Activated naive CD8-positive, alpha-beta T cell treated with anti-CD3 and anti-CD28 coated beads, Interleukin-2, amount 50 U/mL, for 24 hours (primary cell): ENCODE data around the gene GRIN3B.
"Not testable (repeated sequence)": the region's sequence is repeated elsewhere in the genome, so short reads cannot be mapped to it uniquely, and the experiment has no call there.

Experiments
- ATAC-seq: fragments of 150-1000 bp; cut with Tn5 transposase; one replicate; pipeline ENCODE4 v1.10.0; 2021
- DNase-seq: peaks from one replicate; pipeline ENCODE4 v3.0.0; 2021
- H3K27ac Mint-ChIP-seq: one replicate; pipeline ENCODE4 v1.8.0; 2021; ENCODE audit warnings: mild to moderate bottlenecking, mixed read lengths
- H3K27me3 Mint-ChIP-seq: one replicate; pipeline ENCODE4 v1.8.0; 2021; ENCODE audit warnings: mixed read lengths
- H3K36me3 Mint-ChIP-seq: one replicate; pipeline ENCODE4 v1.8.0; 2021; ENCODE audit warnings: low read depth, mixed read lengths
- H3K4me1 Mint-ChIP-seq: one replicate; pipeline ENCODE4 v1.8.0; 2021; ENCODE audit warnings: mixed read lengths
- H3K4me3 Mint-ChIP-seq: one replicate; pipeline ENCODE4 v1.8.0; 2021; ENCODE audit warnings: mild to moderate bottlenecking, moderate library complexity, mixed read lengths
- H3K9me3 Mint-ChIP-seq: one replicate; pipeline ENCODE4 v1.8.0; 2021; ENCODE audit warnings: mixed read lengths

The GRIN3B gene

DNA sequence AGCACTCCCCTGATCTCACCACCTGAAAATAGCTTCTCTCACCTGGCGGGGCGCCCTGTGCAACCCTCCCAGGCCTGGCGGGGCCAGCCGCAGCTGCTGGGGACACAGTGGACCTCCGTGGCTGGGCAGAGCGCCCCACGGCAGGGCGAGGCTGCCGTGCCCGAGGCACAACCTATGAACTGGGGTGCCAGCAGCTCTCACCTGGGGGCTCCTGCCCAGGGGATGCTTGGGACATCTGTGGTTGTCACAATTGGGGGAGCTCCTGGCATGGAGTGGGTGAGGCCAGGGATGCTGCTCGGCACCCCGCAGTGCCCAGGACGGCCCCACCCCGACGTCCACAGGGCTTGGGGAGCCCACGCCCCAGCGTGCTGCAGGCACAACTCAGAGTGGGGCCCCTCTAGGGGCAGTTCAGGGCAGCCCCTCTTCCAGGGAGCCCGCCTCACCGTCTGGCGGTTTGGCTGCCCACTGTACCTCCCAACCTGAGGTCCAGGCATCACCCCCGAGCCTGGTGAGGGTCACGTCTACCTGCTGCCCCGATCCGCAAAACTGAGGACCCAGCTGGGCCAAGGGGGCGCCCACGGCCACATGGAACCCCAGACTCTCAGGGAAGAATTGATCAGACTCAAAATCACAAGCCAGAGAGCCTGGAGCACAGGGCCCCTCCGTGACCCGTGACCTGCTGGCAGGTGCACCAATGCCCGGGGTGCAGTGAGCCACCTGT, 15.0 kb downstream of the GRIN3B start:
- Mint-ChIP-seq H3K4me1 (peaks cover 34% of the 10 kb centered on the region), H3K36me3 (peaks cover 4% of the 10 kb centered on the region)

DNA sequence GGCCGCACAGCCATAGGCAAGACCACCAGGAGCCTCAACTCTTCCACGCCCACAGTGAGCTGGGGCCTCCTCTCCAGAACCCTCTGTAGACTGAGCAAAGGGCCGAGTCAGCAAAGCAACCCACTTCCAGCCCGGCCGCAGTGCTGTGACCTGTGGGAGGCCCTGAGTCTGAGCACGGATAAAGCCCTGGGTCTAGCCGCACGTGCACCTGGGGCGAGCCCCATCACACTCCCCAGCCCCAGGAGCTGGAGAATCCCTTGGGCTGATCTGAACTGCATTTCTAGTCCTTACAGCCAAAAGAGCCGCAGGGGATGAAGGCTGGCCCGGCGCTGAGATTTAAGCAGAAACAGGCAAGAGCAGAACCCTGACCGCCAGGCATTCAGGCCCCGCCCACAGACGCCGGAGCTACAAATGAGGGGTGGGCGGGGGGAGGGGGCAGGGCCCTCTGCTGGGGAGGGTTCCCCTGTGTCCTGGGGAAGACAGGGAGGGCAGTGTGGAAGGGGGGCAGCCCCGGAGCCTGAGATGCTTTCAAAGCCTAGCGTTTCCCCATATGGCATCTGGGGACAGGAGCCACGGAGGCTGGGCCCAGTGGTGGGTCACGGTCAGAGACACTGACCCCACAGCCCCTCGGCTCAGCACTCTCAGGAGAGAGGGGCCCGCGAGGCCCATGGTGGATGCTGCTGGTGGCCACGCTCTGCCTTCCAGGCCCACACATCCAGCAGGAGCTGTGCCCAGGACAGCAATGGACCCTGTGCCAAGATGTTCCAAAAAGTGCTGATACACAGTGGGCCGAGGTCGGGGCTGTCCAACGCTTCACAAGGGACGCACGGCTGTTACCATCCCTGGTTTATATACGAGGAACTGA, 15.8 kb downstream of the GRIN3B start:
- H3K27ac Mint-ChIP-seq, result no peak overlapping the region
- H3K36me3 Mint-ChIP-seq, result peaks cover 4% of the 10 kb centered on the region
- DNase-seq (no peak), ATAC-seq (no peak)
- H3K27me3 Mint-ChIP-seq, result no peaks in the 10 kb centered on the region
- H3K4me1 Mint-ChIP-seq, result peaks cover 35% of the 10 kb centered on the region
- no peak overlapping the region for H3K4me3 Mint-ChIP-seq
- no peaks in the 10 kb centered on the region for H3K9me3 Mint-ChIP-seq

More for the DNA sequence above, 15.0 kb downstream of the GRIN3B start:
- ATAC-seq, result no peak
- no peaks in the 10 kb centered on the region for H3K9me3 Mint-ChIP-seq
- no peak overlapping the region for H3K27ac Mint-ChIP-seq
- H3K4me3 Mint-ChIP-seq, result no peak overlapping the region
- no peak for DNase-seq
- no peaks in the 10 kb centered on the region for H3K27me3 Mint-ChIP-seq

DNA sequence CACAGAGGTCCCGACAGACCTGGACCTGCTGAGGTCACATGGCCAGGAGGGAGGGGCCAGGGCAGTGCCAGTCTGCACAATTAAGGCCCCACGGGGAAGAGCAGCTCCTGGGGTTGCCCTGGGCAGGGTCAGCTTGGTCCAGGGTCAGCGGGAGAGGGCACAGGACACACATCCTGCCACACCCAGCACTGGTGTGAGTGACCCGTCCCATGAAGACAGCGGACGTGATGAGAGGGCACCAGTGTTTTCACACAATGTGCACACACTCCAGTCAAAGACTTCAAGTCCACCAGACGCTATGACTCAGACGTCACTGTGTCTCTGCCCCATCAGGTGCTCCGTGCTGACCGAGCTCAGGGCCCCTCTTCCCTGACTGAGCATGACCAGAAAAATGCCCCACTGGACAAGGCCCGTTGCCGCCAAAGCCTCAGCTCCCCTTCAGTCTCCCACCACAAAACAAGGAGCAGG, 16.5 kb downstream of the GRIN3B start:
- Mint-ChIP-seq H3K4me1 (peaks cover 42% of the 10 kb centered on the region), H3K36me3 (peaks cover 7% of the 10 kb centered on the region), H3K27me3 (peaks cover 5% of the 10 kb centered on the region), H3K9me3 (no peaks in the 10 kb centered on the region), H3K4me3 (peak overlapping the region; percentile 34), H3K27ac (peak overlapping the region; percentile 59)
- DNase-seq (no peak), ATAC-seq (no peak)

DNA sequence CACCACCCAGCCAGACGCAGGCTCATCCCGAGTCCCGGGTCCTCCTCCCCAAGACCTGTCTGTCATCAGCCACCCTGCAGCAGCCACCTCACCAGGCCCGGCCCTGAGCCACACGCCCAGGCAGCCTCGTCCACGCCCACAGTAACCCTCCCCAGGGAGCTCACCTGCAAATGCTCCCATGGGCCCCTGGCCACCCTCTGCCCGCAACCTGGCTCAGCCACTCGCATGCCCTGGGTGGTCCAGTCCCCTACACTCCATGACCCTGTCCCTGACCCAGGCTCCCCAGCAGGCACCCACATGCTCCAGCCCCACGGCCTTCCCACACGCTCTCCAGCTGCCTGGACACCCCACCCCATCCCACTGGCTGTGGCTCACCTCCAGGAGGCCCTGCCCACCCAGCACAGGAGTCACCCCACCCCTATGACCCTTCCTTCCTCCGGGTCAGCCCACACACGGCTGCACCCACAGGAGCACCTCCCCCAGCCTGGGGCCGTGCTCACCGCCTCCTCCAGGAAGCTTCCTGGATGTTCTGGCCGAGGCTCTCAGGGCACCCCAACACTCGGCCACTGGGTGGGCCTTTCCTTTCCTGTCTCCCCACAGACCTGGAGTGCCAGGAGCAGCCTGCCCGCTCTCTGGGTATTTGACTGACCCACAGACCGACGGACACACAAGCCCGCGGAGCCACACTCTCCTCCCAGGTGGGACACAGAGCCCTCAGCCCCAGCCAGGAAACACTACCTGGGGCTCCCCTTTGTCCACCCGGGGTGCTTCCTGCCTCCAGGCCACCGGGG, 17.1 kb downstream of the GRIN3B start:
- peaks cover 5% of the 10 kb centered on the region for H3K27me3 Mint-ChIP-seq
- no peaks in the 10 kb centered on the region for H3K9me3 Mint-ChIP-seq
- H3K36me3 Mint-ChIP-seq, result peaks cover 7% of the 10 kb centered on the region
- H3K4me3 Mint-ChIP-seq, result peak overlapping the region; percentile 34
- peak overlapping the region; percentile 59 for H3K27ac Mint-ChIP-seq
- H3K4me1 Mint-ChIP-seq, result peaks cover 44% of the 10 kb centered on the region
- DNase-seq (no peak), ATAC-seq (no peak)

DNA sequence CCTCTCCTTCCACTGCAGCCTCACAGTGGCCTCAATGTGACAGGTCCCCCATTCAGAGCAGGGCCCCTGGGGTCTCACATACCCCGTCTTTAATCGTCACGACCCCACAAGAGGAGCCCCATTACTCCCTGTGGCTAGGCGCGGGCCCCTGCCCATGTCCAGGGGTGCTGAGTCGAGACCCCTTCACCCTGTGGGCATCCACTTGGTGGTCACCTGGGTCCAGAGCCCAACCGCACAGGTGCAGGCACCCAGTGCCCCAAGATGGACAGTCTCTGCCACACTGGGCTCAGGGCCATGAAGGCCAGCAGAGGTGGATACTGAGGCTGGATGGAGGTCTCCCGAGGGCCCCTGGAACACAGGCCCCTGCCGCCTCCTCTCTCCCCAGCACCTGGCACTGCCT, 17.7 kb downstream of the GRIN3B start:
- Mint-ChIP-seq H3K27ac (peak overlapping the region; percentile 59), H3K36me3 (peaks cover 7% of the 10 kb centered on the region), H3K4me3 (peak overlapping the region; percentile 38), H3K9me3 (no peaks in the 10 kb centered on the region), H3K4me1 (peaks cover 44% of the 10 kb centered on the region), H3K27me3 (peaks cover 5% of the 10 kb centered on the region)
- ATAC-seq (no peak), DNase-seq (no peak)

DNA sequence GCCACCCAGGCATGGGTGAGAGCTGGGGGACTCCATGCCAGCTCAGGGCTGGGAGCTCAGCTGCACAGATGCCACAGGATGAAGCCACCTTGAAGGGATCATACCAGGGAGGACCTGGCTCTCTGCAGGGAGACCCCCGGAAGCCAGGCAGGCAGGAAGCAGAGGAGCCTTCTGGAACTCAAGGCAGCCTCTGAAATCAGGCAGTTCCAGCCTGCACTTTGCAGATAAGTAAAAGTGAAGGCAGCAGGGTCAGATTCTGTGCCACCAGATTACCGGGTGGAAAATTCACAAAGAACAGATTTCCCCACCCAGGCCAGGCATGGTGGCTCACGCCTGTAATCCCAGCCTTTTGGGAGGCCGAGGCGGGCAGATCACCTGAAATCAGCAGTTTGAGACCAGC, 18.2 kb downstream of the GRIN3B start:
- ATAC-seq (no peak), DNase-seq (no peak)
- peaks cover 7% of the 10 kb centered on the region for H3K36me3 Mint-ChIP-seq
- H3K9me3 Mint-ChIP-seq, result no peaks in the 10 kb centered on the region
- peaks cover 5% of the 10 kb centered on the region for H3K27me3 Mint-ChIP-seq
- peak overlapping the region; percentile 94 for H3K4me3 Mint-ChIP-seq
- peak overlapping the region; percentile 56 for H3K27ac Mint-ChIP-seq
- H3K4me1 Mint-ChIP-seq, result peaks cover 44% of the 10 kb centered on the region

DNA sequence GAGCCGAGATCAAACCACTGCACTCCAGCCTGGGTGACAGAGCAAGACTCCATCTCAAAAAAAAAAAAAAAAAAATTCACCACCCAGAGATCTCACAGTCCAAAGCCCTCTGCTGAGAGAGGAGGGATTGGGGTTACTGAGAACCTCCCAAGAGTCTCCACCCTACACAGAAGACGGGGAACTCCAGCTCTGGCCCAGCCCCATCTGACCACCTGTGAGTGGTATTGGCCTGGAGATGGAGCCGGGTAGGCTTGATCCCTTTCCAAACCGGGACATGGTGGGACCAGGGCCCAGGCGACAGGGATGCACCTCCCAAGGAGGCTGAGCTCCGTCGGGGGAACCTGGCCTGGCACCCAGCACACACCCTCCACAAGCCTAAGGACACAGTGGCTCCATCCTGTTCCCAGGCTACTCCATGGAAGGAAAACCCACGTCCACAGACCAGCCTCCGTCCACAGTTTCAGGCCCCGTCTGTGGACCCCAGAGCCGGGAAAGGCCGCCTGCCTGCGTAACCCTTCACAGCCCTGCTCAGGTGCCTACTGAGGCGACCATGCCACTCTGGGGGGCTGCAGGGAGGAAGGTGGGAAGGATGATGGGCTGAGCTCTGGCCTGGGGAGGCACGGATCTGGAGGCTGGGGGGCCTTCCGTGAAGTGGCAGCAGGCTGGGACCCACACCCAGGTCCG, 18.9 kb downstream of the GRIN3B start:
- H3K36me3 Mint-ChIP-seq, result peaks cover 7% of the 10 kb centered on the region
- no peak for DNase-seq
- peaks cover 5% of the 10 kb centered on the region for H3K27me3 Mint-ChIP-seq
- H3K4me1 Mint-ChIP-seq, result peaks cover 44% of the 10 kb centered on the region
- H3K9me3 Mint-ChIP-seq, result no peaks in the 10 kb centered on the region
- no peak for ATAC-seq
- peak overlapping the region; percentile 56 for H3K27ac Mint-ChIP-seq
- H3K4me3 Mint-ChIP-seq, result peak overlapping the region; percentile 94

DNA sequence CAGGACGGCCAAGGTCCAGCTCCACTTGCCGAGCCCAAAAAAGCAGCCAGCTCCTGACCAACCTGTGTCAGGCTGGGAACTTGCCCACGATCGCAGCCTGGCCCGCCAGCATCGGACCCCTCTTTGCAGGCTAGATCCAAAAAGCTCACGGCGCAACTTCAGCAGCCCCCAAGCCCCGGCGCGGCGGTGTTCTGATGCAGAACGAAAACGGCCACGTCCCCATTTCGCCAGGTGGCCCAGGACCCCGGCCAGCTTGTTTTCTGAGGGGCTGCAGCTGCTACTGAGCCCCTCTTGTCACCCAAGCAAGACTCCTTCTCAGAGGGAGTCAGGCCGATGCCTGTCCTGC, 19.4 kb downstream of the GRIN3B start:
- Mint-ChIP-seq H3K36me3 (peaks cover 7% of the 10 kb centered on the region), H3K27me3 (peaks cover 5% of the 10 kb centered on the region)

DNA sequence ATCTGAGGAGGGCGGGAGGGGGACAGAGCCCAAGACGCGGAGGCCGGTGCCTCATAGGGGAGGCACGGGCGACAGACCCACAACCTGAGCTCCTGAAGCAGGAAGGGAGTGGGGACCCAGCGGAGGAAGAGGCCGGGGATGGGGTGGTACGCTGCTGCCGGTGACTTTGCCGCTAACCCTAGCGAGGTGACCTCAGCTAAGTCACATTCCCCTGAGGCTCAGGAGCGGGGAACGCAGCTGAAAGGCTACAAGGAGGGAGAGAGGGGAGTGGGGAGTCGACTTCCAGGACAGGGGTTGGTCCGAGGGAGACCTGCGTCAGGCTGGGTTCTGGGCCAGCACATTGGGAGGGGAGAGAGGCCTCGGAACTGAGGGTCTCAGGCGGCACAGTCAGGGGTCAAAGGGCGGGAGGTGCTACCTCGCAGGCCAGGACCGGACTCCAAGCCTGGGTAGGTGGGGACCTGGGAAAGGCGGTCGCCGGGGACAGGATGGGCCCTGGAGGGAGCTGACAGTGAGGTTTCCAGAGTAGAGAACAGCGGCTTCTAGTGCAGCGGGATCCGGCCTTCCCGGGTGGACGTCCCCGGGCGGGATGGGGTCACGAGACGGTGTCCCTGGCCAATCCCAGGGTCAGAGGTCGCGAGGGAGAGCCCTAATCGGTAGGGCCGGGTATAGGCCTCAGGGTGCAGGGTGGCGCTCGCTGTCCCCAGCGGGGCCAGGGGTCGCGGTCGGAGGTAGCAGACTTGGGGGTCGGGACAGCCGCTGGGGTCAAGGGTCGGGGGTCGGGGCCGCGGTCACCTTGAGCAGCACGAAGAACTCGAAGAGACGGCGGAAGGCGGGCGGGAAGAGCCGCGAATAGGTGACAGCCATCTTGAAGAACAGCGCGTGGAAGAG, 20.0 kb downstream of the GRIN3B start:
- H3K9me3 Mint-ChIP-seq, result no peaks in the 10 kb centered on the region
- DNase-seq, result peak; percentile 31
- H3K27ac Mint-ChIP-seq, result peak overlapping the region; percentile 84
- peak overlapping the region; percentile 94 for H3K4me3 Mint-ChIP-seq
- peaks cover 5% of the 10 kb centered on the region for H3K27me3 Mint-ChIP-seq
- H3K4me1 Mint-ChIP-seq, result peaks cover 44% of the 10 kb centered on the region
- peaks cover 7% of the 10 kb centered on the region for H3K36me3 Mint-ChIP-seq
- ATAC-seq, result no peak

More for the DNA sequence above, 19.4 kb downstream of the GRIN3B start:
- Mint-ChIP-seq H3K9me3 (no peaks in the 10 kb centered on the region), H3K4me1 (peaks cover 44% of the 10 kb centered on the region), H3K27ac (peak overlapping the region; percentile 84), H3K4me3 (peak overlapping the region; percentile 94)
- DNase-seq (no peak), ATAC-seq (no peak)

DNA sequence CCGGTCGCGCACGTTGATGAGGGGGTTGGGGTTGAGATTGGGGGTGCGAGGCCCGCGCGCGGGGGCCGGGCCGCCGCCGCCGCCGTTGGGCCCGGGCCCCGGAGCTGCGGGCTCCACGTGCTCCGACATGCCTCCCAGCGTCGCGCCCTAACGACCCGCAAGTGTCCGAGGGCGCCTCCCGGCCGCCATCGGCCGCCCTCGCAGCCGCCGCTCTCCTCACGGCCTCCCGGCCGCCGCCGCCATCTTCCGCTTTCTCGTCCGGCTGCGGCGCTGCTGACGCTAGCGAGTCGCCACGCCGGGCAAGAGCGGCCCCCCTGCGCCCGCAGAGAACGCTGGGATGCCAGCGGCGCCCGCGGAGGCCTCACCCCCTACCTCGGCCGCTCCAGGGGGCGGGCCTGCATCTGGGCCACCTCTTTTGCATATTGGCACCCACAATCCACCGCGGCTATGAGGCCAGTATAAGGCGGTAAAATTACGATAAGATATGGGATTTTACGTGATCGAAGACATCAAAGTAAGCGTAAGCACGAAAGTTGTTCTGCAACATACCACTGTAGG, 20.7 kb downstream of the GRIN3B start, which contains the start of gene TMEM259:
Gene TMEM259 (minus strand): TSS at position 256 of the 558 bp plus-strand sequence. CDS start 127 bp downstream, at position 129.
- Mint-ChIP-seq H3K27me3 (peaks cover 5% of the 10 kb centered on the region), H3K4me1 (peaks cover 46% of the 10 kb centered on the region), H3K36me3 (peaks cover 7% of the 10 kb centered on the region), H3K4me3 (peak within 1 kb of the TSS; percentile 94), H3K27ac (peak within 1 kb of the TSS; percentile 100), H3K9me3 (no peaks in the 10 kb centered on the region)
- DNase-seq (peak; percentile 97), ATAC-seq (peak; percentile 90)

DNA sequence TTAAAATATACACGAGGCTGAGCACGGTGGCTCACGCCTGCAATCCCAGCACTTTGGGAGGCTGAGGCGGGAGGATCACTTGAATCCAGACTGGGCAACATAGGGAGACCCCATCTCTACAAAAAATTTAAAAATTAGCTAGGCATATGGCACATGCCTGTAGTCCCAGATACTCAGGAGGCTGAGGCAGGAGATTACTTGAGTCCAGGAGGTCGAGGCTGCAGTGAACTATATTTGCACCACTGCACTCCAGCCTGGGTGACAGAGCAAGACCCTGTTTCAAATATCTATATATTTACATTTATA, 23.6 kb downstream of the GRIN3B start:
- peaks cover 30% of the 10 kb centered on the region for H3K4me1 Mint-ChIP-seq
- H3K4me3 Mint-ChIP-seq, DNase-seq, H3K27me3 Mint-ChIP-seq, H3K27ac Mint-ChIP-seq, ATAC-seq, H3K9me3 Mint-ChIP-seq, H3K36me3 Mint-ChIP-seq: not testable (repeated sequence)

DNA sequence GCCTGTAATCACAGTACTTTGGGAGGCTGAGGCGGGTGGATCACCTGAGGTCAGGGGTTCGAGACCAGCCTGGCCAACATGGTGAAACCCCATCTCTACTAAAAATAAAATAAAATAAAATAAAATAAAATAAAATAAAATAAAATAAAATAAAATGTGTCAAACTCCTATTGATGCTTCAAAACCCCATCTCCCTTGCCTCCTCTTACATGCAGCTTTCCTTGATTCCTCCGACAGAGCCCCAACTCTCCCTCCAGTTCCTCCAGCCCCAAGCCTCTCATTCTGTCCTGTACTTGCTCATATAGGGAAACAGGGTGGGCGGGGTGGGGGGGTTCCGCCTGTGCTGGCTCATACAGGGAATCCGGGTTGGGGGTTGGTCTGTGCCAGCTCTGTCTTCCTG, 24.9 kb downstream of the GRIN3B start:
- H3K27ac Mint-ChIP-seq, result peak overlapping the region; percentile 13
- not testable (repeated sequence) for H3K9me3 Mint-ChIP-seq, H3K4me3 Mint-ChIP-seq, H3K36me3 Mint-ChIP-seq, H3K27me3 Mint-ChIP-seq, DNase-seq, ATAC-seq
- peaks cover 26% of the 10 kb centered on the region for H3K4me1 Mint-ChIP-seq
